CD14-positive monocyte (primary cell): ENCODE data around the gene FSHR. TPM values are rescaled to one million over a fixed set of nuclear protein-coding genes. Genes with fewer than 3 reads are reported as not detected.

ENCODE experiments used
- DNase-seq, 3 donors: peaks; one replicate each; pipeline ENCODE4 v3.0.0-alpha.2; 2011 to 2022
- H2AFZ ChIP-seq: 2 replicates; pipeline ENCODE4 v1.6.0; 2012; ENCODE audit warnings: mild to moderate bottlenecking, low read depth, low read length, inconsistent platforms; ENCODE audit not compliant: insufficient read depth, poor library complexity, severe bottlenecking
- H3K27ac ChIP-seq, 2 donors: 1 replicate in 1 of 2; 2 replicates in 1 of 2; pipeline ENCODE4 v1.5.1; 2012 to 2013; ENCODE audit warnings: low read length in 2 of 2, control low read depth in 1 of 2, inconsistent platforms in 1 of 2, low read depth in 1 of 2, mild to moderate bottlenecking in 1 of 2
- H3K27me3 ChIP-seq, 2 donors: one replicate each; pipeline versions ENCODE4 v1.6.0 to v1.6.1; 2011 to 2013; ENCODE audit warnings: low read length in 2 of 2; ENCODE audit not compliant: control insufficient read depth in 2 of 2, insufficient read depth in 2 of 2
- H3K36me3 ChIP-seq, 2 donors: replicated peaks in 1 of 2; 1 replicate in 1 of 2; 2 replicates in 1 of 2; pipeline versions ENCODE4 v1.5.1 to v1.6.1; 2012 to 2013; ENCODE audit warnings: low read length in 2 of 2, control low read depth in 1 of 2, inconsistent platforms in 1 of 2, mild to moderate bottlenecking in 1 of 2; ENCODE audit not compliant: insufficient read depth in 2 of 2, control insufficient read depth in 1 of 2
- H3K4me1 ChIP-seq, 2 donors: 1 replicate in 1 of 2; 2 replicates in 1 of 2; pipeline versions ENCODE4 v1.5.1 to v1.6.1; 2012 to 2013; ENCODE audit warnings: low read length in 2 of 2, control low read depth in 1 of 2, inconsistent platforms in 1 of 2, mild to moderate bottlenecking in 1 of 2, moderate library complexity in 1 of 2; ENCODE audit not compliant: insufficient read depth in 2 of 2, control insufficient read depth in 1 of 2
- H3K4me2 ChIP-seq: replicated peaks from 2 replicates; pipeline ENCODE3; 2012; ENCODE audit warnings: low read length, moderate library complexity, mild to moderate bottlenecking; ENCODE audit not compliant: poor library complexity, severe bottlenecking; ENCODE audit errors: extremely low read depth
- H3K4me3 ChIP-seq, 3 experiments: fragments of 200-600 bp in 1 of 3; sonication (generic) in 1 of 3; replicated peaks in 1 of 3; 1 replicate in 2 of 3; 2 replicates in 1 of 3; pipeline ENCODE4 v1.5.1; 2011 to 2013; ENCODE audit warnings: low read length in 3 of 3, mild to moderate bottlenecking in 3 of 3, control low read depth in 2 of 3, low read depth in 2 of 3, inconsistent platforms in 1 of 3, moderate library complexity in 1 of 3
- H3K79me2 ChIP-seq: 2 replicates; pipeline ENCODE4 v1.6.0; 2012; ENCODE audit warnings: mild to moderate bottlenecking, control low read depth, inconsistent platforms, low read length, moderate library complexity; ENCODE audit not compliant: insufficient read depth
- H3K9ac ChIP-seq: 2 replicates; pipeline ENCODE4 v1.6.0; 2017; ENCODE audit warnings: low read length, mild to moderate bottlenecking; ENCODE audit not compliant: insufficient read depth, poor library complexity, severe bottlenecking
- H3K9me3 ChIP-seq, 2 donors: replicated peaks in 1 of 2; 1 replicate in 1 of 2; 2 replicates in 1 of 2; pipeline versions ENCODE4 v1.5.1 to v1.6.1; 2012 to 2013; ENCODE audit warnings: low read length in 2 of 2, control low read depth in 1 of 2; ENCODE audit not compliant: control insufficient read depth in 1 of 2, insufficient read depth in 1 of 2
- H4K20me1 ChIP-seq: 2 replicates; pipeline ENCODE4 v1.6.0; 2012; ENCODE audit warnings: mild to moderate bottlenecking, low read length, control low read depth, moderate library complexity; ENCODE audit not compliant: insufficient read depth
- H3K27ac Mint-ChIP-seq, 7 donors: one replicate each; pipeline ENCODE4 v1.8.0; 2020; ENCODE audit warnings: mild to moderate bottlenecking in 7 of 7, mixed read lengths in 7 of 7, moderate library complexity in 6 of 7, inconsistent platforms in 2 of 7
- H3K27me3 Mint-ChIP-seq, 3 donors: one replicate each; pipeline ENCODE4 v1.8.0; 2021 to 2022; ENCODE audit warnings: low read depth in 3 of 3, mild to moderate bottlenecking in 3 of 3, mixed read lengths in 3 of 3, moderate library complexity in 3 of 3, inconsistent platforms in 1 of 3
- H3K36me3 Mint-ChIP-seq, 2 donors: one replicate each; pipeline ENCODE4 v1.8.0; 2020; ENCODE audit warnings: mixed read lengths in 2 of 2, inconsistent platforms in 1 of 2, mild to moderate bottlenecking in 1 of 2
- H3K4me1 Mint-ChIP-seq: one replicate; pipeline ENCODE4 v1.8.0; 2020; ENCODE audit warnings: mild to moderate bottlenecking, mixed read lengths
- H3K4me3 Mint-ChIP-seq, 2 donors: one replicate each; pipeline ENCODE4 v1.8.0; 2020; ENCODE audit warnings: mild to moderate bottlenecking in 2 of 2, mixed read lengths in 2 of 2, moderate library complexity in 1 of 2
- H3K9me3 Mint-ChIP-seq, 7 donors: one replicate each; pipeline ENCODE4 v1.8.0; 2020 to 2022; ENCODE audit warnings: mixed read lengths in 7 of 7, mild to moderate bottlenecking in 6 of 7, moderate library complexity in 6 of 7, inconsistent platforms in 2 of 7
- CTCF ChIP-seq: fragments of 200-600 bp; IDR thresholded peaks from one replicate; pipeline ENCODE4 v1.8.0; 2022; ENCODE audit warnings: antibody characterized with exemption, mild to moderate bottlenecking
- WGBS: methylation state at CpG from one replicate; pipeline ENCODE4 v1.1.5; 2013; ENCODE audit warnings: missing lambda C conversion rate; ENCODE audit not compliant: insufficient coverage; 5-methylcytosine and 5-hydroxymethylcytosine counted together
- intact Hi-C, 2 donors: fragments of 100-400 bp; cut with micrococcal nuclease; formaldehyde crosslinking; loops; one replicate each; pipeline versions ENCODE4 v1.15.0 to v1.15.1; 2023
- polyA plus RNA-seq, 3 donors: library from polyadenylated mRNA; depleted of rRNA in 1 of 3; unstranded in 2 of 3; stranded (reverse) in 1 of 3; fragments of 300-500 nt in 2 of 3; fragments of >200 nt in 1 of 3; fragmentation: Illumina TruSeq in 2 of 3; gene quantifications; 1 replicate in 2 of 3; 2 replicates in 1 of 3; pipeline ENCODE4 v1.2.3, GENCODE V29; 2012 to 2021

Gene FSHR
- polyA plus RNA-seq, 3 donors, result not detected

- intact Hi-C loops, result no loop called here
- Histone ChIP-seq H3K4me2 (no peak overlapping the region), H3K27ac (no peak overlapping the region), H3K9ac (no peak overlapping the region), H3K36me3 (no peaks in the 10 kb centered on the region), H3K4me1 (peaks cover 7 to 20% of the 10 kb centered on the region in 2 donors), H3K79me2 (no peaks in the 10 kb centered on the region), H4K20me1 (no peaks in the 10 kb centered on the region), H2AFZ (no peak overlapping the region), H3K9me3 (no peaks in the 10 kb centered on the region), H3K4me3 (no peak overlapping the region), H3K27me3 (no peaks in the 10 kb centered on the region)
- Mint-ChIP-seq H3K4me3 (no peak overlapping the region), H3K27ac (no peak overlapping the region), H3K9me3 (peaks cover 0 to 6% (median 0%) of the 10 kb centered on the region in 7 donors), H3K27me3 (peaks cover 0 to 1% (median 0%) of the 10 kb centered on the region in 3 donors), H3K4me1 (peaks cover 12% of the 10 kb centered on the region), H3K36me3 (no peaks in the 10 kb centered on the region)
- TF ChIP-seq CTCF, result no peak
- 71% methylated on average over 4 of the region's 5 CpGs for WGBS
- DNase-seq, result no peak
Observed at GRCh38 chr2:49003201-49003600, 151.1 kb downstream of the FSHR start.

- no CpG with 5 or more reads among the region's 3 CpGs for WGBS
Observed at GRCh38 chr2:49002750-49003149, 151.6 kb downstream of the FSHR start.

More at GRCh38 chr2:49002750-49003149, 151.6 kb downstream of the FSHR start:
- DNase-seq, result no peak
- no peak for TF ChIP-seq CTCF
- intact Hi-C loops, result no loop called here
- no peak overlapping the region for H3K4me2 ChIP-seq
- Mint-ChIP-seq H3K27me3 (peaks cover 0 to 1% (median 0%) of the 10 kb centered on the region in 3 donors), H3K4me1 (peaks cover 12% of the 10 kb centered on the region), H3K4me3 (no peak overlapping the region), H3K9me3 (peaks cover 0 to 6% (median 0%) of the 10 kb centered on the region in 7 donors), H3K36me3 (no peaks in the 10 kb centered on the region), H3K27ac (peak overlapping the region in 1 of 7 donors; percentile 37)
- H3K4me3 ChIP-seq, result no peak overlapping the region
- no peaks in the 10 kb centered on the region for H3K27me3 ChIP-seq
- H4K20me1 ChIP-seq, result no peaks in the 10 kb centered on the region
- H3K79me2 ChIP-seq, result no peaks in the 10 kb centered on the region
- H2AFZ ChIP-seq, result no peak overlapping the region
- H3K36me3 ChIP-seq, result no peaks in the 10 kb centered on the region
- H3K9ac ChIP-seq, result no peak overlapping the region
- peaks cover 7 to 20% of the 10 kb centered on the region in 2 donors for H3K4me1 ChIP-seq
- H3K27ac ChIP-seq, result no peak overlapping the region
- no peaks in the 10 kb centered on the region for H3K9me3 ChIP-seq
